GM19468 (cell line): ENCODE results near the gene FBLN1.

Source experiments
- ATAC-seq: cut with Tn5 transposase; IDR thresholded peaks from one replicate; pipeline ENCODE4 v1.9.1; 2021; ENCODE audit warnings: mild to moderate bottlenecking, moderate library complexity, moderate number of reproducible peaks; ENCODE audit not compliant: unreplicated experiment; ENCODE audit errors: extremely low read depth

Gene FBLN1

GRCh38 chr22:45499746-45500145 is 2.9 kb upstream of the FBLN1 start:
- ATAC-seq = no peak

GRCh38 chr22:45503050-45503815 is 550 bp downstream of the FBLN1 start:
- ATAC-seq = no peak

- no peak for ATAC-seq
Measured at GRCh38 chr22:45503816-45504372, 1.2 kb downstream of the FBLN1 start.

DNA sequence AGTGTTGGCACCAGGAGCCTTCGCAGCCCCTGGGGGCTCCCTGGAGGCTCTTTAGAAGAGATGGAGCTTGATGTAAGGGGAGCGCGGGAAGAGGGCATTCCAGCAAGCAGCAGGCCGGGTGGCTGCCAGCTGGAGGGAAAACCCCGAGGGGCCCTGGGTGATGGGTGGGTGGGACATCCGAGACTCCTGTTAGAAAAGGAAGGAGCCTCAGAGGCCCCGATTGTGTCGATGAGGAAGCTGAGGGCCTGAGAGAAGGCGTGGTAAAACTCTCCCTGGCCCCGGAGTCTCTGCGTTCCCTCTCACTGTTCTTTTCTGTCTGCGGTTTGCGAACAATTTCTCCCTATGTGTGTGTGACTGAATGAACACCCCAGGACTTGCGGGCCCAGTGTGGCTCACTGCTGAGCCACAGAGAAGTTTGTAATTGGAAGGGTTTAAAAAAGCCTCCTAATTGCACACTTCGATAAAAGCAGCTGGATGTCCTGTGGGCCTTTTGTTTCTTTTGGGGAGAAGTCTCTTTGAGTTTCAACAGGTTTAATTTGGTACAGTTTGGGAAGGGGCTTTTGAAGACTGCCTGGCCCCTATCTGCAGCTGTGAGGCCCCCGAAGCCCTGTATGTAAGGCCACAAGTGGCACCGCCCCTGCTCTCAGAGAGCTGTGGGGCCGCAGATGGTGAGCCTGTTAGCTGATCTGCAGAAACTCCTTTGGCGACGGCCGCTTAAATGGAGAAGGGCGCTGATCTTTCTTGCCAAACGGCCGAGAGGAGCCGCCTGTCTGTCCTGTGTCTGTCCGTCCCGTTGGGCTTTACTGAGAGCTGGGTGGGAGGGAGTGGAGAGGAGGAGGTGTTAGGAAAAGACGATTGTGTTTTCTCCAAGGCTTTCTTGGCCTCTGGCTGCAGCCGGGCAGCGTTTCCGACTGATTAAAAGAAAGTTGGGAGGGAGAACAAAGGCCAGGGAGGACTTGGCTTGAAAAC is 2.0 kb downstream of the FBLN1 start:
- ATAC-seq = no peak

- no peak for ATAC-seq
Measured at GRCh38 chr22:45505991-45506747, 3.5 kb downstream of the FBLN1 start.

GRCh38 chr22:45506816-45507360 is 4.2 kb downstream of the FBLN1 start:
- ATAC-seq = no peak

DNA sequence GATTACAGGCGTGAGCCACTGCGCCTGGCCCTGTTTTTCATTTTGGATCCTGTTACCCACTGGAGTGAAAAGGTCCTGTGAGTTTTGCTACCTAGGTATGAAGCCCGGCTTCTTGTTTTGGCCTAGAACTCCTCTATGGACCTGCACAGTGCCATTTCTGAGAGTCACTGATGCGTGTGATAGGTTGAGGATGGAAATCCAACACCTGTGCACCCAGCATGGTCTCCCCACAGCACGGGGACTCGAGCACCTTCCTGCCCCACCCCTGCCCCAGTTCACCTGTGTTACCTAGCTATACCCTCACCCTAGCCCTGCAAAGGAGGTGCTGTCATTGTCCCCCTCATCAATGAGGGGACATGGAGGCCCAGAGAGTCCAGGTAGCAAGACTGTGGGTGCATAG is 5.1 kb downstream of the FBLN1 start:
- ATAC-seq = no peak

GRCh38 chr22:45508814-45509213 is 6.1 kb downstream of the FBLN1 start:
- no peak for ATAC-seq

DNA sequence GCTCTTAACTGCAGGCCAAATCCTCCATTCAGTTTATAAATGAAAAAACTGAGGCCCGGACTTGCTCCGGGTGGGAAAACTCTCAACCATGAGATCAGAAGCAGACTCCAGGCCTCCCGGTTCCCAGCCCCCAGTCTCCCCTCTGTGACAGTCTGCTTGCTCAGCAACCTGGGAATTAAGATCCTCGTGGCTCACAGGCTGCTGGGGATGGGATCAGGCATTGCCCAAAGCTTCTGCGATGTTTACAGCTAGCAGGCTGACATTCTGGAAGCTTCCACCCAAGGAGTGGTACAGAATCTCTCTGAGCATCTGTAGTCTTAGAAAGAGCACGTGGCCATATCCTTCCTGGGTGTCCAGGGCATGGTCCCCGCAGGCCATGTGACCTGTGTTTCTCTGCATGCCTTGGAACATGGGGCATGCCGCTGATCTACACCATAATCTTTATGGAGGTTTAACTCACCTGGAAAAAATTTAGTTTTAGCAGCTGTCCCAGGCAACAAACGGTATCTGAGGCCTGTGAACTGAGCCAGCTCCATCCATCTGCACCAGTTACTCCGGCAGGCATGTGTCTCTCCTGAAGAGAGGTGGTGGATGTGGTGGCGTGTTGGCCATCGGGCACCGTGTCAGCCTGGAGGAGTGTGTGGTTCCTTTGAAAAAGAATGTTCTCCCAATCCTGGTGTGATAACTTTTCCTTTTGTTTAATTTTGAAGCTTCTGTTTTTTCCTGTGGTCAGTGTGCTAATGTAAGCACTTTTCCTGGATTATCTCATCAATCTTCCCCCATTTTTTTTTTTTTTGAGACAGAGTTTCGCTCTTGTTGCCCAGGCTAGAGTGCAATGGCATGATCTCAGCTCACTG is 7.9 kb downstream of the FBLN1 start:
- ATAC-seq = no peak

GRCh38 chr22:45511847-45512261 is 9.2 kb downstream of the FBLN1 start:
- no peak for ATAC-seq

- ATAC-seq = no peak
Measured at GRCh38 chr22:45512363-45512762, 9.7 kb downstream of the FBLN1 start.

DNA sequence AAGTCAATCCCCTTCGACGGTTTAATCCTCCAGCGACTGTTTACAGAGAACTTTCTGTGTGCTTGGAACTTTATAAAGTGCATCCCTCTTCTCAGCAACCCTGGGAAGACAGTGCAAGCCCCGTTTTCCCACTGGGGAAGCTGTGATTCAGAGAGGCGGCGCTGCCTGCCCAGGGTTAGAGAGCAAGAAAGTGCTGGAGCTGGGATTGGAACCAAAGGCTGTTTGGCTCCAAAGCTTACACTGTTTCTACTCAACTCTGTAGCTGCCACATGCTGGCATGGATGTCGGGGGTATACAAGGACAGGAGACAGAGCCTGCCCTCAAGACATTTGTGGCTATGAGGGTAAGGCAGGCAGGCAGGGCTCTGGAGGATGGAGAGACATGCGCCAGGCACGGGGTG is 13.0 kb downstream of the FBLN1 start:
- ATAC-seq = no peak

- ATAC-seq = no peak
Measured at GRCh38 chr22:45516163-45516562, 13.5 kb downstream of the FBLN1 start.

GRCh38 chr22:45516923-45517675 is 14.4 kb downstream of the FBLN1 start:
- ATAC-seq = no peak

DNA sequence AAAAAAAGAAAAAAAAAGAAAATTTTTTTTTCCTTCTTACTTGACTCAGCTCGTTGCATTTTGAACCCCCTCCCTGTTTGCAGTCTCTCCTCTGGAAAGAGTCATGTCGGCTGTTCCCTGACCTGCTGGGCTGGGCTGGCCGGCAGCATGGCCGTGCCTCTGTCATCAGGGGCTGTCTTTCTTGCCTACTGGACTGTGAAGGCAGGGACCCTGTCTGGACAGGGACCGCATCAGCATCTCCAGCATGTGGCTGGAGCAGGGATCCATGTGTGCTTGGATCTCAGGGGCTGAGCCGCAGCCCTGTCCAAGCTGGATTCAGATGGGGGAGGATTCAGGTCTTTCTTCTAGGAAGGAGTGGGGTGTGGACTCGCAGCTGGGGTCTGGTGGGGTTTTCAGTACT is 15.5 kb downstream of the FBLN1 start:
- no peak for ATAC-seq

GRCh38 chr22:45518580-45518991 is 15.9 kb downstream of the FBLN1 start:
- no peak for ATAC-seq

DNA sequence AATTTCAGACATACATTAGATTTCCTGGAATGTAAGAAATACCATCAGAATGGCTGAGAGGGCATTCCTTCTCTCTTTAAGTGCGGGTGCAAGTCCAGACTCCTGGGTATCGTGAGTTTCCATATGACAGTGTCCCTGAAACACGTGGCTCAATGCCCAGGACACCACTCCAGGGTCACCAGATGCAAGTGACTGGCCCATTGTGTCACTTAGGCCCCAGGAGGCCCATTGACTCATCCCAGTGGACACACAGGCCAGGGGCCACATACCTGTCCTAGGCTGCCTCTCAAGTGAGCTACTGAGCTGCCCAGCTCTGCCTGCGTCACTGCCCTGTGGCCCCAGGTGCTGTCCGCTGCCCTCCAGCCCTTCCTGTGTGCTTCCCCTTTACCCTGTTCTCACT is 18.5 kb downstream of the FBLN1 start:
- no peak for ATAC-seq

DNA sequence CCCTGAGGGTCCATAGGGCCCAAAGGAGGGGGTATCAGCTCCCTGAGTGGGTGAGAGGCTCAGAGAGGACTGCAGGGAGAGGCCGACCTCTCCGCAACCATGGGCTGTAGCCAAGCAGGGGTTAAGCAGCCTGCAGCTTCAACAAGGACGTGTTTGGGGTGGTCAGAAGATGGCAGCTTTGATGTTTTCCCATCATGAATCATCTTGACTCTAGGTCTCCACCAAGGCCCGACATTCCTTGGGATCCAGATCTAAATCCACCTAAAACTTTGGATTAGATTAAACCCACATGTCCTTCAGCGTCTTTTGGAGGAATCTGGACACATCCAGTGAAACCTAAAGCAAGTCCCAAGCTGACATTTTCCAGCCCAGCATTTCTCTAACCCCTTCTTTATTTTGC is 19.8 kb downstream of the FBLN1 start:
- ATAC-seq = no peak
